Measurements from ENCODE around the gene COL12A1. TPM values are rescaled to one million over a fixed set of nuclear protein-coding genes. Genes with fewer than 3 reads are reported as not detected.

The COL12A1 gene
- total RNA-seq, 1 experiment from 2014 or later: 0.96 TPM

- DNase-seq: no peak
- H2BK15ac ChIP-seq (ENCODE audit: low read depth, low read length): no peak overlapping the region
- no peaks in the 10 kb centered on the region for H3K9me3 ChIP-seq (ENCODE audit: control insufficient read depth, low read depth, low read length)
- Mint-ChIP-seq H3K27me3 (ENCODE audit: low read depth) (no peaks in the 10 kb centered on the region), H3K4me1 (peaks cover 0 to 5% of the 10 kb centered on the region in 2 experiments; a peak in 1 of 4 replicates), H3K9me3 (no peaks in the 10 kb centered on the region), H3K36me3 (ENCODE audit: insufficient read depth in 1 of 3, low read depth in 3 of 3) (no peaks in the 10 kb centered on the region), H3K4me3 (no peak overlapping the region), H3K27ac (no peak overlapping the region)
- no peak overlapping the region for H4K8ac ChIP-seq (replicated peaks; ENCODE audit: insufficient read length, low read depth, low read length)
- no peak overlapping the region for H2BK5ac ChIP-seq (ENCODE audit: insufficient read length, low read length)
- H3K23ac ChIP-seq (ENCODE audit: insufficient read length, low read depth, low read length): no peak overlapping the region
- H3K9ac ChIP-seq (ENCODE audit: extremely low read depth, insufficient read length, low read length): no peak overlapping the region
- TF ChIP-seq CTCF (conservative IDR thresholded peaks at IDR 0.05): no peak
- H2AK5ac ChIP-seq (ENCODE audit: insufficient read length, low read length): no peak overlapping the region
- H4K5ac ChIP-seq (ENCODE audit: insufficient read length, low read depth, low read length): no peak overlapping the region
- H3K27me3 ChIP-seq (ENCODE audit: insufficient read depth, low read length): no peaks in the 10 kb centered on the region
- no peak overlapping the region for H3K4me2 ChIP-seq (ENCODE audit: insufficient read depth, insufficient read length, low read length)
- H3K79me1 ChIP-seq (ENCODE audit: insufficient read depth, low read depth, low read length, poor library complexity, severe bottlenecking): no peaks in the 10 kb centered on the region
- no peak overlapping the region for H2AFZ ChIP-seq (ENCODE audit: low read length)
- no peak overlapping the region for H3K4ac ChIP-seq (ENCODE audit: low read depth, low read length)
- H3K14ac ChIP-seq (ENCODE audit: insufficient read depth, low read length): no peak overlapping the region
- H4K20me1 ChIP-seq (ENCODE audit: control insufficient read depth, insufficient read depth, insufficient read length): no peaks in the 10 kb centered on the region
- H3K79me2 ChIP-seq (ENCODE audit: insufficient read depth, low read length): no peaks in the 10 kb centered on the region
- H3K4me1 ChIP-seq (ENCODE audit: insufficient read depth, low read length): no peaks in the 10 kb centered on the region; the same call in 1 of the 2 replicates
- H3K56ac ChIP-seq (ENCODE audit: insufficient read length, low read depth, low read length): no peak overlapping the region
- no peak overlapping the region for H3K27ac ChIP-seq (ENCODE audit: insufficient read length, low read depth, low read length)
- no peak overlapping the region for H3T11ph ChIP-seq (ENCODE audit: low read length)
- no peaks in the 10 kb centered on the region for H3K23me2 ChIP-seq (ENCODE audit: insufficient read length, low read depth, low read length, poor library complexity, severe bottlenecking)
- no peak overlapping the region for H2BK12ac ChIP-seq (ENCODE audit: insufficient read length, low read depth, low read length)
- no peak overlapping the region for H2BK20ac ChIP-seq (ENCODE audit: low read depth, low read length, poor library complexity, severe bottlenecking)
- H2BK120ac ChIP-seq (ENCODE audit: low read depth, low read length, poor library complexity, severe bottlenecking): peak overlapping the region; percentile 23
- no peak overlapping the region for H3K18ac ChIP-seq (ENCODE audit: insufficient read length, low read depth, low read length)
- no peak overlapping the region for H4K91ac ChIP-seq (ENCODE audit: insufficient read length, low read depth, low read length)
Observed at GRCh38 chr6:75158176-75158575, 47.7 kb downstream of the COL12A1 start.

All from H9 (cell line).